HG03457 (cell line): ENCODE data around the gene JARID2.
"Not testable (repeated sequence)": the region's sequence is repeated elsewhere in the genome, so short reads cannot be mapped to it uniquely, and the experiment has no call there.

Source experiments
- ATAC-seq: cut with Tn5 transposase; IDR thresholded peaks from one replicate; pipeline ENCODE4 v1.9.1; 2021; ENCODE audit warnings: moderate number of reproducible peaks; ENCODE audit not compliant: unreplicated experiment

The JARID2 gene

DNA sequence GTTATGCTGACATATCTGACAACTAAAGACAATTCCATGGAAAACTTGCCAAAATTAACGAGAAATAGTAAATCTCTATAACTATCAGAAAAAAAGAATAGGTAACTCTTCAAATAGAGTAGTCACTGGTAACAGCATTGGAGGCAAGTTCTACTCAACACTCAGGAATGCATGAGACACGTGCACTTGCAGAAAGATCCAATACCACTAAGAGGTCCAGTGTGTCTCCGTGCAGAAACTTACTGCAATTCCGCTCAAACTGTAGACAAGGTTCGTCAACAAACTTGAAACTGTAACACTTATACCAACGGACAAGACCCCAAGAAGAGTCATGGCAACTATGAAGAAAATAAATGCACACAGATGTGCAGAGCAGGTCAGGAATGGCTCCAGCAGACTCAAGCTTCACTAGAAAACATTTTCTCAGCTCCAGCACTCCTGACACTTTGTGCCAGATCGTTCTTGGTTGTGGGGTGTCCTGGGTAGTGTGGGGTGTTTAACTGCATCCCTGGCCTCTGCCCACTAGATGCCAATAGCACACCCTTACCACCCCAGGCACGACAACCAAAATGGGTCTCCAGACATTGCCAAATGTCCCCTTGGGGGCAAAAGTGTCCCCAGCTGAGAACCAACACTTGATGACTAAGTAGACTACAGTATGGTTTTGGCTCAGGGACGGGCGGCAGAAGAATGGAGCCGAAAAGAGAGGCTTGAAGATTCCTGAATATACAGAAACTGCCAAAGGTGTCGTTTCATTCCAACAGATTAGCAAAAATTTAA is 282.2 kb downstream of the JARID2 start:
- ATAC-seq: no peak

DNA sequence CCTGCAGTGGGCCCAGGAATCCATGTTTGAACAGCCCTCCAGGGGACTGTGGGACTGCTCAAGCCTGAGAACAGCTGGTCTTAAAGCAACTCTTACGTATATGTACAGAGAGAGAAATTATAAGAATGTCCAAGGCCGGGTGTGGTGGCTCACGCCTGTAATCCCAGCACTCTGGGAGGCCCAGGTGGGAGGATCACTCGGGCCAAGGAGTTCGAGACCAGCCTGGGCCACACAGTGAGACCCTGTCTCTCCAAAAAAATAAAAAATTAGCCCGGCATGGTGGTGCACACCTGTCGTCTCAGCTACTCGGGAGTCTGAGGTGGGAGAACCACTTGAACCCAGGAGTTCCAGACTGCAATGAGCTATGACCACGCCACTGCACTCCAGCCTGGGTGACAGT is 283.0 kb downstream of the JARID2 start:
- ATAC-seq: no peak

DNA sequence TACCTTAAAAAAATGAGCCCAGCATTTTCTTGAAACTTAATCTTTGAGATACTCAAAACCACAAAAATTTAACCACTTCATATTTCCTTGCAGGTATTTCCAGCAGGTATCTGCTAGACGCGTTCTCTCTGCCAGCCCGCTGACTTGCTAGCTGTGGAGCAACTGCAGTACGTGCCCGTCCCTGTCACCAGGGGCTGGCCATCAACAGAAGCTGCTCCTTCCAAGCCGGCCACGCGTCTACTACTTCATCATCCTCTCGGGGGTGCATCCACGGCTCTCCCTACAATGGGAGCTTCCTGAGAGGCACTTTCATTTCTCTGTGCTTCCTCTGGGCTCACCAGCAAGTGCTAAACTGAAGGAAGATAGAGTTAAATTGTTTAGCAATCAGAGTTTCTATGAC is 284.5 kb downstream of the JARID2 start:
- ATAC-seq: no peak

DNA sequence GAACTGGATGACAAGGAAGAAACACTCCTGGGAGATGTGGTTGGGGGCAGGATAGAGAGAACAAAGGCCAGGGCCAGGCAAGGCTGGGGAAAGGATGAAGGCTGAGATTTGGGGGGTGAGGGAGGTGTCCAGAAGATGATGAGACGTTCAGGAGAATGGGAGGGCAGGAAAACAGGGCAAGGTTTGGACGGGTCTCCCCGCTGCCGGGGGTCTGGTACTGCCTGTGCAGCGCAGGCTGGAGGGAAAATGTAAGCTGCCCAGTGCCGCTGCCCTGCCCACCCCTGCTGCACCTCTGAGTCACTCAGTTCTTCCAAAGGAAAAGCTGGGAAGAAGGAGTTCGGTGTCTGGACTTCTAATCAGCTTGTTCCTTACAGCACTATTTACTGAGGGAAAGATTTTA is 286.1 kb downstream of the JARID2 start:
- no peak for ATAC-seq

DNA sequence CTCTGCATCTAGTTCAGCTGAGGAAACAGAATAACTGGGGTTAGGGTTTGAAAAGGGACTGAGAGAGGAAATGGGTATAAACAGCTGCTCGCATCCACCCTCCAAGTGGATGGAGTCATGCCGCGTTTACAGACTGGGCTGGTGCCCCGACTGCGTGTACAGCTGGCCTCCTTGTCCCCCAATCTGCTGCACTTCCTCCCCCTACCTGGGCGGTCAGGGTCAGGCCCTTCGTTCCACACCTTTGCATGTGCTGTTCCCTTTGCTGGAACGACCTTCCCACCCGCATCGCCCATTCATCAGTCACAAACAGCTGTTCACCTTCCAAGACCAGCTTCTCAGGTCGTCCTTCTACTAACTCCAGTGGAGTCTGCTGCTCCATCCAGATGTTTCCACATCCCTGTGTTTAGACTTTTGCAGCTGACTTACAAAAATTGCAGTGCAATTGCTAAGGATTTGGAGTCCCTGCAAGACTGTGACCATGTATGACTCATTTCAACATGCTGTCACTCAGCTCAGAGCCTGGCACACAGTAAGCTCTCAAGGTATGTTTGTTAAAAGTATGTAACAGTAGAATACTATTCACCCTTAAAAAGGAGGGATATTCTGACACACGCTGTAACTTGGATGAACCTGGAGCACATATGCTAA is 287.6 kb downstream of the JARID2 start:
- ATAC-seq: no peak

DNA sequence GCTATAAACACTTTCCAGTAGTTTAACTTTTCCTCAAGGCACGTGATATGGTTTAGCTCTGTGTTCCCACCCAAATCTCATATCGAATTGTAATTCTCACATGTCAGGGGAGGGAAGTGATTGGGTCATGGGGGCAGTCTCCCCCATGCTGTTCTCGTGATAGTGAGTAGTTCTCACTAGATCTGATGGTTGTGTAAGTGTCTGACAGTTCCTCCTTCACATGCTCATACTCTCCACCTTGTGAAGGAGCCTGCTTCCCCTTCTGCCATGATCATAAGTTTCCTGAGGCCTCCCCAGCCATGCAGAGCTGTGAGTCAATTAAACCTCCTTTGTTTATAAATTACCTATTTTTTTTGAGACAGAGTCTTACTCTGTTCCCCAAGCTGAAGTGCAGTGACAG is 289.1 kb downstream of the JARID2 start:
- ATAC-seq: no peak

DNA sequence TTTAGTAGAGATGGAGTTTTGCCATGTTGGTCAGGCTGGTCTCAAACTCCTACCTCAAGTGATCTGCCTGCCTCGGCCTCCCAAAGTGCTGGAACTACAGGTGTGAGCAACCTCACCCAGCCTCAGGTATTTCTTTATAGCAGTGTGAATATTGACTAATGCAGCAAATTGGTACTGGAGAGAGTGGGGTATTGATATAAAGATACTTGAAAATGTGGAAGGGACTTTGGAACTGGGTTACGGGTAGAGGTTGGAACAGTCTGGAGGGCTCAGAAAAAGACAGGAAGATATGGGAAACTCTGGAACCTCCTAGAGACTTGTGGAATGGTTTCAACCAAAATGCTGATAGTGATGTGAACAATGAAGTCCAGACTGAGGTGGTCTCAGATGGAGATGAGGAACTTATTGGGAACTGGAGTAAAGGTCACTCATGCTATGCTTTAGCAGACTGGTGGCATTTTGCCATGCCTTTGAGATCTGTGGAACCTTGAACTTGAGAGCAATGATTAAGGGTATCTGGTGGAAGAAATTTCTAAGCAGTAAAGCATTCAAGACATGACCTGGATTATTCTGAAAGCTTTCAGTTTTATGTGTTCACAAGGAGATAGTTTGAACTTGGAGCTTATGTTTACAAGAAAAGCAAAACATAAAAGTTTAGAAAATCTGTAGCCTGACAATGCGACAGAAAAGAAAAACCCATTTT is 289.8 kb downstream of the JARID2 start:
- ATAC-seq: no peak

DNA sequence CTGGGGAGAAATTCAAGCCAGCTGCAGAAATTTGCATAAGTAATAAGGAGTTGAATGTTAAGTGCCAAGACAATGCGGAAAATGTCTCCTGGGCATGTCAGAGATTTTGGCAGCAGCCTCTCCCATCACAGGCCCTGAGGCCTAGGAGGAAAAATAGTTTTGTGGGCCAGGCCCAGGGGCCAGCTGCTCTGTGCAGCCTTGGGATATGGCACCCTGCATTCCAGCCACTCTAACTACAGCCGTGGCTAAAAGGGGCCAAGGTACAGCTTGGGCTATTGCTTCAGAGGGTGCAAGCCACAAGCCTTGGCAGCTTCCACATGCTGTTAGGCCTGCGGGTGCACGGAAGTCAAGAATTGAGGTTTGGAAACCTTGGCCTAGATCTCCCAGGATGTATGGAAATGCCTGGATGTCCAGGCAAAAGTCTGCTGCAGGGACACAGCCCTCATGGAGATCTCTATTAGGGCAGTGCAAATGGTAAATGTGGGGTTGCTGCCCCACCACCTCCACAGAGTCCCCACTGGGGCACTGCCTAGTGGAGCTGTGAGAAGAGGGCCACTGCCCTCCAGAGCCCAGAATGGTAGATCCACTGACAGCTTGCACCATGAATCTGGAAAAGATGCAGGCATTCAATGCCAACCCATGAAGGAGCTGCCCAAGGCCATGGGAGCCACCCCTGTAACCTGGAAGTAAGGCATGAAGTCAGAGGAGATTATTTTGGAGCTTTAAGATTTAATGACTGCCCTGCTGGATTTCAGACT is 290.5 kb downstream of the JARID2 start:
- no peak for ATAC-seq

DNA sequence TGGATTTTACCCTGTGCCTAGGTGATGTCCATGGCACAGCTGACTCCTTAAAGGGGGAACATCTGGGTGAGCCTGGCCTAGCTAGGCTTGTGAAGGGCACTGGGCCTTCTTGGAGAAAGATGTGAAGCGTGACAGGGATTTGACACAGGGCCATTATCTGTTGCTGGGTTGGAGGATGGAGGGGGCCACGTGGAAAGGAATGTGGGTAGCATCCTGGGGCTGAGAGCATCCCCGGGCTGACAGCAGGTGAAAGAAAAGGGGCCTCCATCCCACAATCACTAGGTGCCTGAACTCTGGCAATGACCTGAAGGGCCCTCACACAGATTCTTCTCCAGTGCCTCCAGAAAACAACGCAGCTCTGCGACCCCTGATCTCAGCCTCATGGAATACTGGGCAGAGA is 292.2 kb downstream of the JARID2 start:
- ATAC-seq: no peak

DNA sequence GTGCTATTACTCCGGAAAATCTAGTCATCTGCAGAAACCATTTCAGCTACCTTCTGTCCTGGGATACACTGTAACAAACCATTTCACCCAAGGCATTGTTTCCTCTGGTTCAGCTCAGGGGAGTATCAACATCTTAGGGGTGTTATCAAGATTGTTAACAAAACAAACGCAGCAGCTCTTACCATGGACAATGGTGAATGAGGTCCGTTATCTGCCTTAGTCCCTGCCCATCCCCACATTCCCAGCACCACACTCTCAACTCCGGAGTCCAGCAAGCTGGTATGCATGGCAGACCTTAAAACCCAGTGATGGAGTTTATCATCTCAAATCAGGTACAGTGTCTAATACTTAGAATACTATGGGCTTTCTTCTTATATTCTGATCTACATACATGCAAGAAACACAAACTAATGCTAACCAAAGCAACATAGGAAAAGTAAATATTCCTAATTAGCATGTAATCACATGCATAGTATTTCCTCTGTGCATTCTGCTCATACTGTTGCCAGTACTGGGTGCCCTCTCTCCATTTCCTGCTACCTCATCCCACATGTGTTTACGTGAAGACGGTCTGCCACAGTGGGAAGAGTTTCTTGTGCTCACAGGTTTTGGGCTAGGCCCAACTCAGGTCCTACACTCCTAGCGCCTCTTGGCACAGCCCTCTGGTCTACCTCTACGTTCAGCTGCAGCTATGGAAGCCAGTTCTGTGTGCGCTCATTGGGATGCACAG is 293.1 kb downstream of the JARID2 start:
- no peak for ATAC-seq

DNA sequence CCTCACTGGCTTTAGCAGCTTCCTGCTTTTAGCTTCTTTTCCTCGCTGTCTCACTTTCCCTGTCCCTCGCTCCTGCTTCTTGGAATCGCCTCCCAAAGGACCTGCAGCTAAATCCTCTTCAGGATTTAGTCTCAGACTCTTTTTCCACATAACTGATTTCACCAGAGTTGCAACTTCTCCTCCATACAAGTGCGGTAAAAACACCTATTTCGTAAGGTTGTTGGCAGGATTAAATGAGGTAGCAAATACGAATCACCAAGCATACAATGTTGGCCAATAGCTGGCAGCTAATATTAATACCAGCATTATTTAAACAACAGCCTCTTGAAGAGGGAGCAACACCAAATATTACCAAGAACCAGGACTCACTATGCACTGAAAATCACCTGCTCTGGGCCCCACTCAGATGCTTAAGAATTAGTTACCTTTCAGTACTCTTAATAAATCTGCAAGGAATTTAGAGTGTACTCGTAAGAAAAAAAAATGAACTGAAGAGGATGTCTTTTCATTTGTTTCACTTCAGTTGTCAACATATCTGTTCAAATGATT is 293.9 kb downstream of the JARID2 start:
- ATAC-seq: no peak

DNA sequence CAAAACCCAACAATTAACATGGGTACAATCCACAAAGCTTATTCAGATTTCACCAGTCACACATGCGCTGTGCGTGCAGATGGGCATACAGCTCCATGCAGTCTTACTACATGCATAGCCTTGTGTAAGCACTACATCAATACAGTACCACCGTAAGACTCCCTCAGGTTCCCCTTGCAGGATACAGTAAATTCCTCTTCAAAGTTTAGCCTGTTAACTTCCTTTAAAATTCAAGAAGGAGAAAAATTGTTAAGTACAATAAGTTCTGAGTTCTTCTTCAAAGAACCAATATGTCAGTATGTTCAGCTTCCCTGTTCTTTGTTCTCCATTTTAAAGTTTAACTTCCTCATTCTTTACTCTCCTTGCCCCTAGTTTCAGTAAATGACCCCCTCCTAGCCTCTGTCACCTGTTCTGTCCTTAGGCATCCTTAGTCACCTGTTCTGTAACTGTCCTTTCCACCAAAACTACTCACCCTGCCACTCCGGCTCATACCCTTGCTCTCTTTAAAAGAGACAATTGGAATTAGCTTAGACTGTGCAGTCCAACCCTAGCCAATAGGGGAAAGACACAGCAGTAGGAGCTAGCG is 297.6 kb downstream of the JARID2 start:
- not testable (repeated sequence) for ATAC-seq

DNA sequence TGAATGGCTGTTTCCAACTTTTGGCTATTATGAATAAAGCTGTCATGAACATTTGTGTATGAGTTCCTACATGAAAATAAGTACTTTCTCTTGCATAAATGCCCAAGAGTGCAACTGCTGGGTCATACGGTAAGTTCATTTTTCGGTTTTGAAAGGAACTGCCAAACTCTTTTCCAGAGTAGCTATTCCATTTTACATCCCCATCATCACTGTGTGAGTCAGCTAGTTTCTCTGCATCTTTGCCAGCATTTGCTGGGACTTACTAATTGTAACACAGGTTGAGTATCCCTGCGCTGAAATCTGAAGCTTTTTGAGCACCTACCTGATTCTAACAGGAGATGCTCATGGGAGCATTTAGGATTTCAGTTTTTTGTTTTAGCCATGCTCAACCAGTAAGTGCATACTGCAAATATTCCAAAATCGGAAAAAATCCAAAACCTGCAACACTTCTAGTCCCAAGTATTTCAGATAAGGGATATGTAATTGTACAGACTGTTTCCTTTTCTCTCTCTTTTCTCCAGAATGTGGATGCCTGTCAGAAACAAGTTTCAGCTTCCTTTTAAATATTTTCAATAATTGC is 298.5 kb downstream of the JARID2 start:
- ATAC-seq: no peak

DNA sequence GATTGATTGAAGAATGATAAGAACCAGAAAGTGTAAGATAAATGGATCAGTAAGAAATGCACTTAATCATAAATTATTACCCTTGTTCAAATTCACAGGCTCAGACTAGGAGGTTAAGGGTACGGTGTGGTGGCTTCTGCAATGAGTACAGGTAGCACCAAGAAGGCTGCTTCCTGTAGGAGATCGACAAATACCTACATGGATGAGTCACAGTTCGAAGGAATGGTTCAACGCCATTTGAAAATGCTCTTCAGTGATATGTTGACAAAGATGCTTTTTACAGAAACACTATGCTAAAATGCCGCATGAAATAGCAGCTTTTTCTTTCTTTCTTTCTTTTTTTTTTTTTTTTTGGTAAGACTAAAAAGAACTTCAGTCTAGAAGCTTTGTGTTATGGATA is 300.7 kb downstream of the JARID2 start:
- no peak for ATAC-seq

DNA sequence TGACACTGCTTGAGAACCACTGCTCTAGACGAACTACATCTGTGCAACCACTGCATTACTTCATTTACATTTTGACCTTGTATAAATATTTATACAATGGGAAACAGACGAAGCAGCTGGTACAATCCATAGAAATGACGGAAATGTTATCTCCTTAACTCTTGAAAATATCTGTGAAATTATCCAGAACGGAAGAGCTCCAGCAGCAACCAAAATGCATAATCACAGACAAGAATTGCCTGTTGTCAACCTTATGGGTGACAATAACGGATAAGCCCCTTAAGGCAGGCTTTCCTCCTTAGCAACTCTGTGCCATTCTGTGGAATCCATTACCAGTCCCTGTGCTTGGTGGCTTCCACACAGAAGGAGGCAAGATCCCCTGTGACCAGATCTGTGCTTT is 301.5 kb downstream of the JARID2 start:
- ATAC-seq: no peak

DNA sequence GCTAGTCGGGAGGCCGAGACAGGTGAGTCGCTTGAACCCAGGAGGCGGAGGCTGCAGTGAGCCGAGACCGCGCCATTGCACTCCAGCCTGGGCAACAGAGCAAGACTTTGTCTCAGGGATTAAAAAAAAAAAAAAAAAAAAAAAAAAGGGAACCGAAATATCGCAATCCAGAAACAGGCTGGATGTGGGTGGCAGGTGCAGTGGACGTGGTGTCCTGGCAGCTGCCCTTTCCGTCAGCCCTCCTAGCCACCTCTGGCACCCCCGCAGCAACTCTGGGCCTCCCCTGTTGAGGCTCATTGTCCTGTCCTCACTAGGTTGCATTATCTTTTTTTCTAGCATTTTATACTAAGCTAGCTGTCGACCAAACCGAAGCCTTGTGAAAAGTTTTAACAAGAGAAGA is 303.5 kb downstream of the JARID2 start:
- ATAC-seq: no peak

DNA sequence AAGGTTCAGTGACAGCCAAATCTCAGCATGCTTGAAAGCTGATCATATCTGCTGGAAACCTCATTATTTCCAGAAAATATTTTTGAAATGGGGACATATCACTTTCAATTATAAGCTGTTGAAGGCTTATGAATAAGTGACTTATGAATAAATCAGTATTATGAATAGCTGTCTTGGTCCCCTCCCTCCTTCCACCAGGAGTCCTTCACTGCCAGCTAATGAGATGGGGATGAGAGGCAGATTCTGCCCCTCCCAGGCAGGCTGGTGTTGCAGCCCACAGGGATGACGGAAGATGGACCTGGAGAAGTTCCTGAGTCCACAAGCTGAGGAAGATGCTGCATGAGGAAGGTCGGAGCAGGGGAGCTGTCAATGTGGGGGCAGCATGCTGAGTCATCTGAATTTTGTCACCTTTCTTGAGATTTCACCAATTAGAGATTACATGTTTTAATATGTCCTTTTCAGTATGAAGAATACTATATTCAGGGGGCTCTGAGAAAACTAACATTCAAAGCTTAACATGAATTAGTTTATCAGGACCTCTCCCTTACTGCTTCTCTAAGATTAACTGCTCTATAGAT is 304.8 kb downstream of the JARID2 start:
- ATAC-seq: no peak

DNA sequence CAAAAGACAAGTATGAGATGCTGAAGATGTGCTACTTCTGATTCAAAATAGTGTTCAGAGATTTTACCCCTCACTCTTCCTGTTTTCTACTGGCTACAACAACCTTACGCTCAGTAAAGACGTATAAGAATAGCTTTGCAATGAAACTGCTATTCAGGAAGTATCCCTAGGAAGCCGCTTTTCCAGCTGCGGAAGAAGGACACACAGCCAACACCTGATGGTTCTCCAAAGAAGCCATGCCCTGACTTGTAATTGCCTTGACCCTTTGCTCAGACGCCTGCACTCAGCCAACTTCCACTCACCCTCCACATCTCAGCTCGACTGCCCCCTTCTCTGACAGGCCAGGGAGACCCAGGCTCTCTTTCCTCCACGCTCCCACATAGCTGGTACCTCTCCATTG is 305.4 kb downstream of the JARID2 start:
- no peak for ATAC-seq

DNA sequence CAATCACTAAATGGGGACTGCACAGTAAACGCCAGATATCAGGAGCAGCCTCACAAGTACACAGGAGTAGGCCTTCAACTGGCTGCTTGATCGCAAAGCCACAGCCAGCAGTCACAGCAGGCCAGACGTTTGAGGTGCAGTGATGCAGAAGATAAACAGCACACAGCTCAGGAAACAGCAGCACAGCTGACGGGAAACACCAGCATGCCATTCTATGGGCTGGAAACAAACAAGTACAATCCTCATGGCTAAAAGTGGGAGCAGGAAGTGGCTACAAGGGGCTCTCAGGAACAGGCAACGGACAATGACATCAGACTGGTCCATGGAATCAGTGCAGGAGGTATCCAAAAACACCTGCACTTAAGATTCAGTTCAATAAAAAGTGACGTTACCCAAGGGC is 305.9 kb downstream of the JARID2 start:
- ATAC-seq: no peak
